LNCaP clone FGC (cell line): Measurements from ENCODE around the gene SRRM3.
A peak's percentile ranks its signal among the peaks of the same experiment; 100 is the strongest.
"Not testable (repeated sequence)": the region's sequence is repeated elsewhere in the genome, so short reads cannot be mapped to it uniquely, and the experiment has no call there.

Experiments used
- DNase-seq: peaks from one replicate; pipeline ENCODE4 v3.0.0-alpha.2; 2011; ENCODE audit warnings: low read depth
- H3K4me3 ChIP-seq: 2 replicates; pipeline ENCODE4 v1.5.1; 2011; ENCODE audit warnings: mild to moderate bottlenecking, low read depth, low read length, control low read depth
- CTCF ChIP-seq: IDR thresholded peaks from 2 replicates; pipeline ENCODE4 v1.5.1; 2012; ENCODE audit warnings: mild to moderate bottlenecking; ENCODE audit not compliant: control insufficient read depth, insufficient read depth; ENCODE audit errors: extremely low read depth

SRRM3 gene

GRCh38 chr7:76165106-76165972 lies 36.4 kb upstream of the SRRM3 start:
- H3K4me3 ChIP-seq = no peak overlapping the region
- no peak for DNase-seq
- no peak for TF ChIP-seq CTCF

GRCh38 chr7:76165973-76166403 lies 35.7 kb upstream of the SRRM3 start:
- peak overlapping the region; percentile 73 for H3K4me3 ChIP-seq
- TF ChIP-seq CTCF = no peak
- DNase-seq = no peak

- TF ChIP-seq CTCF = peak; percentile 19; the same call in 1 of the 2 replicates
- H3K4me3 ChIP-seq = peak overlapping the region; percentile 73
- peak; percentile 92 for DNase-seq
Measured at GRCh38 chr7:76166404-76167255, 35.1 kb upstream of the SRRM3 start.

- TF ChIP-seq CTCF = no peak
- DNase-seq = no peak
- no peak overlapping the region for H3K4me3 ChIP-seq
Measured at GRCh38 chr7:76173566-76174205, 28.0 kb upstream of the SRRM3 start.

- DNase-seq, H3K4me3 ChIP-seq: not testable (repeated sequence)
Measured at GRCh38 chr7:76176951-76177350, 24.7 kb upstream of the SRRM3 start.

GRCh38 chr7:76179686-76180085 lies 22.0 kb upstream of the SRRM3 start:
- no peak for TF ChIP-seq CTCF
- no peak overlapping the region for H3K4me3 ChIP-seq
- no peak for DNase-seq

- no peak for TF ChIP-seq CTCF
- DNase-seq = no peak
Measured at GRCh38 chr7:76182225-76182960, 19.3 kb upstream of the SRRM3 start.

More at GRCh38 chr7:76182225-76182960, 19.3 kb upstream of the SRRM3 start:
- no peak overlapping the region for H3K4me3 ChIP-seq
